ENCODE measurements around the gene TICAM2.
A peak's percentile ranks its signal among the peaks of the same experiment; 100 is the strongest.

The TICAM2 gene

DNA sequence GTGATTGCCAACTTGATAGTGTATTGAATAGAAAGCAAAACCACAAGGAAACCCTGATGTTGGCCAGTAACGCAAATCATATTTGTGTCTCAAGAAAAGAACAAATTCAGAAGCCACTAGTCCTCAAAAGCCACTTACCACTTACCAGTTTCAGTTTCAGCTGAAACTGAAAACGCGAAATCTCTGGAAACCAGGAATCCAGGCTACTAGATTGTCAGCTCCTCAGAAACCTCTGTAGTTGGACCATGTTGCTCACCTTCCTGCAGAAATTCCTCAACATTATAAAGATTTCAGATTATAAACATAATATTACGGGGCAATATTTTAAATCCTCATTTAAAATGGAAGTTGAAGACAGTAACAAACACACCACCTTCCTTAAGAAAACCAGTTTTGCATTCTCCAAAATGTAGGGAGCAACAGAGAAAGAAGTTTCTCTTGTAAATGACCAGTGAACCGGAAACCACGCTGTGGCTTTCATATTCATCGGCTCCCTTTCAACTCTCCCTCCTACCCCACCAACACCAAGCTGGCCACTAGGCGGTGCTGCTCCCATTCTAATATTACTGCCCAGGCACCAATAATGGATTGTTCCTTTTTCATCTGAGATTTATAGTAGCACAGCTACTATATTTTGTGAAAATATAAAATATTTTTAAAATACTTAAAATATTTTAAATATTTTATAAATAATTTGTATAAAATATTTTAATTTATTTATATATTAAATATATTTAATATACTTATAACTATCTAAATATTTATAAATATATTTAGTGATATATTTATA lies 32.3 kb upstream of the TICAM2 start:
- TF ChIP-seq POLR2AphosphoS5 (IDR thresholded peaks at IDR 0.05; ENCODE audit: low read depth, low read length) = no peak
- TF ChIP-seq SIN3A (IDR thresholded peaks at IDR 0.05; ENCODE audit: borderline replicate concordance, insufficient read depth, low read length) = no peak
- TF ChIP-seq, protein P1, sequence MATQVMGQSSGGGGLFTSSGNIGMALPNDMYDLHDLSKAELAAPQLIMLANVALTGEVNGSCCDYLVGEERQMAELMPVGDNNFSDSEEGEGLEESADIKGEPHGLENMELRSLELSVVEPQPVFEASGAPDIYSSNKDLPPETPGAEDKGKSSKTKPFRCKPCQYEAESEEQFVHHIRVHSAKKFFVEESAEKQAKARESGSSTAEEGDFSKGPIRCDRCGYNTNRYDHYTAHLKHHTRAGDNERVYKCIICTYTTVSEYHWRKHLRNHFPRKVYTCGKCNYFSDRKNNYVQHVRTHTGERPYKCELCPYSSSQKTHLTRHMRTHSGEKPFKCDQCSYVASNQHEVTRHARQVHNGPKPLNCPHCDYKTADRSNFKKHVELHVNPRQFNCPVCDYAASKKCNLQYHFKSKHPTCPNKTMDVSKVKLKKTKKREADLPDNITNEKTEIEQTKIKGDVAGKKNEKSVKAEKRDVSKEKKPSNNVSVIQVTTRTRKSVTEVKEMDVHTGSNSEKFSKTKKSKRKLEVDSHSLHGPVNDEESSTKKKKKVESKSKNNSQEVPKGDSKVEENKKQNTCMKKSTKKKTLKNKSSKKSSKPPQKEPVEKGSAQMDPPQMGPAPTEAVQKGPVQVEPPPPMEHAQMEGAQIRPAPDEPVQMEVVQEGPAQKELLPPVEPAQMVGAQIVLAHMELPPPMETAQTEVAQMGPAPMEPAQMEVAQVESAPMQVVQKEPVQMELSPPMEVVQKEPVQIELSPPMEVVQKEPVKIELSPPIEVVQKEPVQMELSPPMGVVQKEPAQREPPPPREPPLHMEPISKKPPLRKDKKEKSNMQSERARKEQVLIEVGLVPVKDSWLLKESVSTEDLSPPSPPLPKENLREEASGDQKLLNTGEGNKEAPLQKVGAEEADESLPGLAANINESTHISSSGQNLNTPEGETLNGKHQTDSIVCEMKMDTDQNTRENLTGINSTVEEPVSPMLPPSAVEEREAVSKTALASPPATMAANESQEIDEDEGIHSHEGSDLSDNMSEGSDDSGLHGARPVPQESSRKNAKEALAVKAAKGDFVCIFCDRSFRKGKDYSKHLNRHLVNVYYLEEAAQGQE (IDR thresholded peaks at IDR 0.05; ENCODE audit: insufficient read depth in 1 of 2, low read depth in 2 of 2, low read length in 2 of 2) = no peak
- no peak for TF ChIP-seq FOXP2 (optimal IDR thresholded peaks at IDR 0.05; ENCODE audit: borderline replicate concordance, extremely low read depth, extremely low read length, insufficient read depth)
- no peak for TF ChIP-seq TAF1 (IDR thresholded peaks at IDR 0.05; ENCODE audit: borderline replicate concordance, insufficient read depth, low read length)

DNA sequence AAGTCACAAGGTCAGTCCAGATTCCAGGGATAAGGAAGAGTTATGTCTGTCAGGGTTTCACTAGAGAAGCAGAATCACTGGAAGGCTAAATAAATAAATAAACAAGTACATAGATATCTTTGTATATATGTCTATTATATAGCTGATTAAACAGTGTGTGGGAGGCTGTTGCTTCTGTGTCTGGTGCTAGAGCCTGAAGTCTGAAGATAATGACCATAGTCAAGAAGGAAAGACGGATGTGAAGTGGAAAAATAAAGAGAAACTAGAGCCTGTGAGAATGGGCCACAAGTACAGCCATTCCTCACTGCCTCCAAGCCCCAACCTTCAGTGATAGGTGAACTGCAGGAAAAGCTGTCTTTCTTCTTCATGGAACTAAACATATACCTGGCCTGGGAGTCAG lies 27.6 kb upstream of the TICAM2 start:
- TF ChIP-seq TAF1 (IDR thresholded peaks at IDR 0.05; ENCODE audit: borderline replicate concordance, insufficient read depth, low read length) = no peak
- TF ChIP-seq SIN3A (IDR thresholded peaks at IDR 0.05; ENCODE audit: borderline replicate concordance, insufficient read depth, low read length) = no peak
- TF ChIP-seq POLR2AphosphoS5 (IDR thresholded peaks at IDR 0.05; ENCODE audit: low read depth, low read length) = no peak
- TF ChIP-seq FOXP2 (optimal IDR thresholded peaks at IDR 0.05; ENCODE audit: borderline replicate concordance, extremely low read depth, extremely low read length, insufficient read depth) = no peak
- TF ChIP-seq, protein P1 (IDR thresholded peaks at IDR 0.05; ENCODE audit: insufficient read depth in 1 of 2, low read depth in 2 of 2, low read length in 2 of 2) = no peak

DNA sequence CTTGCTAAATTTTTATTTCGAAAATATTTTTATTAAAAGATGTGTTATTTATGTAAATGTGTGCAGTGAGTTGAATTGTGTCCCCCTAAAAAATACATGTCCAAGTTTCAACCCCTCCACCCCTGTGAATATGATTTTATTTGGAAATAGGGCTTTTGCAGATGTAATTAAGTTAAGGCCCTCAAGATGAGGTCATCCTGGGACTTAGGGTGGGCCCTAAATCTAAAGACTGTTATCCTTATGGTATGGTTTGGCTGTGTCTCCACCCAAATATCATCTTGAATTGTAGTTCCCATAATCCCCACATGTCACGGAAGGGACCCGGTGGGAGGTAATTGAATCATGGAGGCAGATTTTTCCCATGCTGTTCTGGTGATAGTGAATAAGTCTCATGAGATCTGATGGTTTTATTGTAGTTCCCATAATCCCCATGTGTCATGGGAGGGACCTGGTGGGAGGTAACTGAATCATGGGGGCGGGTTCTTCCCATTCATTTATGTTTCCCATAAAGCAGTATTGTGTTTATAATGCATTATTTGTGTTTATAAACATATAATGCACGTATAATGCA lies 25.1 kb upstream of the TICAM2 start:
- TF ChIP-seq, protein P1 (IDR thresholded peaks at IDR 0.05; ENCODE audit: insufficient read depth in 1 of 2, low read depth in 2 of 2, low read length in 2 of 2) = no peak

DNA sequence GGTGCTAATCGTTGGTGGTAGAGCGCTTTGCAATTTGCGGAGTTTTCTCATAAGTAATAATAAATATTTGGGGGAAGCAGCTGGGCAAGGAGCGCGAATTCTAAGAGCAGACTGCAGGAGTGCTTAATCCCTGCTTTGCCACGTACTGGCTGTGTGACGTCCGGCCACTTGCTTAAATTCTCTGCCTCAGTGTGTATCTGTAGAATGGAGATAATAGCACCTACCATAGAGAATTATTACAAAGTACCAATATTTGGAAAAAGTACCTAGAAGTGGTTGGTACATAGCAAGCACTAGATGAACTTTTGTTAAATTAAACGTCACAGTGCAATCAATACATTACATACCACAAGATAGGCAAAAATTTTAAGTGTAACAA lies 24.2 kb upstream of the TICAM2 start:
- TF ChIP-seq POLR2AphosphoS5 (IDR thresholded peaks at IDR 0.05; ENCODE audit: low read depth, low read length) = no peak
- TF ChIP-seq SIN3A (IDR thresholded peaks at IDR 0.05; ENCODE audit: borderline replicate concordance, insufficient read depth, low read length) = 0 out of 2 replicates have a peak, but pooled peaks have one; percentile 14

DNA sequence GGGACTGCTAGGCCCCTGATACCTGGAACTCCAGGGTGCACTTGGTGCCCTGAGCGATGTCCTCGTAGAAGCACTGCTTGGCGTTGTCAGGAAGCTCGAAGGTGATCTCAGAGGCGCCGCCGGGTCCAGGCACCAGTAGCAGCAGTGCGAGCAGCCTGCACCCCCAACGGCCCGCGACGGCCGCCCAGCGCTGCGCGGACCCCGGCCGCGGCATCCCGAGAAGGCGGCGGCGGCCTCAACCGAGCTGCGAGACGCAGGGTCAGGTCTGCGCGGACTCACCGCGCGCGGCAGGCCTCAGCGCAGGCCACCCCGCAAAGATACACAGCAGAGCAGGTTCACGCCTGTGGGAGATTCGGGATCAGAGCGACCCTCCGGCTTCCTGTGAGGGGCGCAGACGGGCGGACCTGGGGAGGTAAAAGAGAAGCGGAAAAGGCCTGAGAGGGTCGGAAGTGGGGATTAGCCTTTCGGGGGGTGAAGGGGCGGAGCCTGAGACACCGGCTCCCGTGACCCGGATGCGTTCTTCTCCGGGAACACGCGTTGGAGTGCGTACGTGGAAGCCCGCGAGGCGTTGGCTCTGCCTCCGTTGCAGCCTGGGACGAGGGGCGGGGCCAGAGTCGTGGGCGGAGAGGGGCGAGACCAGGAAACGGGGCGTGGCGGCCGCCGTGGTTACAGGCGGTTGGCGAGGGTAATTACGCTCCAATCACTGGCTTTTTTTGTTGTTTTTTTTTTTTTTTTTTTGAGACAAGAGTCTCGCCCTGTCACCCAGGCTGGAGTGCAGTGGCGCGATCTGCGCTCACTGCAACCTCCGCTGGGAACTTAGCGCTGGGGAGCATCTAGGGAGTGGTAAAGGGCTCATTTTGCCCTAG lies 23.5 kb upstream of the TICAM2 start, which contains the start of gene TMED7:
Gene TMED7 (minus strand): TSS at position 458 of the 866 bp plus-strand sequence. CDS start 244 bp downstream, at position 214.
- peak; percentile 50; the same call in 1 of the 2 replicates for TF ChIP-seq TAF1 (IDR thresholded peaks at IDR 0.05; ENCODE audit: borderline replicate concordance, insufficient read depth, low read length)
- TF ChIP-seq SIN3A (IDR thresholded peaks at IDR 0.05; ENCODE audit: borderline replicate concordance, insufficient read depth, low read length) = peak; percentile 66; the same call in 1 of the 2 replicates
- TF ChIP-seq FOXP2 (optimal IDR thresholded peaks at IDR 0.05; ENCODE audit: borderline replicate concordance, extremely low read depth, extremely low read length, insufficient read depth) = peak; percentile 96
- TF ChIP-seq, protein P1 (IDR thresholded peaks at IDR 0.05; ENCODE audit: insufficient read depth in 1 of 2, low read depth in 2 of 2, low read length in 2 of 2) = no peak
- TF ChIP-seq POLR2AphosphoS5 (IDR thresholded peaks at IDR 0.05; ENCODE audit: low read depth, low read length) = peak; percentile 91
